ENCODE measurements around the gene MARVELD1. TPM values are rescaled to one million over a fixed set of nuclear protein-coding genes. Genes with fewer than 3 reads are reported as not detected.

MARVELD1 gene
- total and polyA plus RNA-seq, 2 experiments from 2014 or later, result 38.3 to 55.5 TPM

DNA sequence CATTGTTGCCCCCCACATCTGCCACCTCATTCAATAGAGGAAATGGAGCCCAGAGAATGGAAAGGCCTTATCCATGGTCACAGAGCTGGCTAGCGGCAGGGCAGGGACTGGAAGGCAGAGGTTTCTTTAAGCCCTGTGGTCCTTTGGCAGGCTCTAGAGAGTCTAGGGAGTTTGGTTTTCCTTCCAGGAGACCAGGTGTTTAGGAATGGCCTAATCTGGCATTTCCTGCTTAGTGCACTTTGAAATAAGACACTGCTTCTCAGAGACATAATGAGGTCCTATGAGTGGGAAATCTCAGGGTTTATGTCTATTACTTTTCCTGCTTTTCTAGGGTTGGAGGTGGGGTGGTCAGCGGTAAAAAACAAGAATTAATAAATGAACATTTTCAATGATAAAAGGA is 6.1 kb downstream of the MARVELD1 start:
- TF ChIP-seq, protein P1, sequence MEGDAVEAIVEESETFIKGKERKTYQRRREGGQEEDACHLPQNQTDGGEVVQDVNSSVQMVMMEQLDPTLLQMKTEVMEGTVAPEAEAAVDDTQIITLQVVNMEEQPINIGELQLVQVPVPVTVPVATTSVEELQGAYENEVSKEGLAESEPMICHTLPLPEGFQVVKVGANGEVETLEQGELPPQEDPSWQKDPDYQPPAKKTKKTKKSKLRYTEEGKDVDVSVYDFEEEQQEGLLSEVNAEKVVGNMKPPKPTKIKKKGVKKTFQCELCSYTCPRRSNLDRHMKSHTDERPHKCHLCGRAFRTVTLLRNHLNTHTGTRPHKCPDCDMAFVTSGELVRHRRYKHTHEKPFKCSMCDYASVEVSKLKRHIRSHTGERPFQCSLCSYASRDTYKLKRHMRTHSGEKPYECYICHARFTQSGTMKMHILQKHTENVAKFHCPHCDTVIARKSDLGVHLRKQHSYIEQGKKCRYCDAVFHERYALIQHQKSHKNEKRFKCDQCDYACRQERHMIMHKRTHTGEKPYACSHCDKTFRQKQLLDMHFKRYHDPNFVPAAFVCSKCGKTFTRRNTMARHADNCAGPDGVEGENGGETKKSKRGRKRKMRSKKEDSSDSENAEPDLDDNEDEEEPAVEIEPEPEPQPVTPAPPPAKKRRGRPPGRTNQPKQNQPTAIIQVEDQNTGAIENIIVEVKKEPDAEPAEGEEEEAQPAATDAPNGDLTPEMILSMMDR (IDR thresholded peaks at IDR 0.05; ENCODE audit: low read depth, low read length), result no peak
- no peak overlapping the region for H3K27ac ChIP-seq
- no peaks in the 10 kb centered on the region for H3K4me1 ChIP-seq (ENCODE audit: low read depth)
- H3K9me3 ChIP-seq (ENCODE audit: low read depth), result no peaks in the 10 kb centered on the region
- no peak for DNase-seq (ENCODE audit: low read depth in 1 of 2, low spot score in 1 of 2)
- no peak overlapping the region for H3K4me3 ChIP-seq
- no peaks in the 10 kb centered on the region for H3K36me3 ChIP-seq
- H3K27me3 ChIP-seq, result no peaks in the 10 kb centered on the region

DNA sequence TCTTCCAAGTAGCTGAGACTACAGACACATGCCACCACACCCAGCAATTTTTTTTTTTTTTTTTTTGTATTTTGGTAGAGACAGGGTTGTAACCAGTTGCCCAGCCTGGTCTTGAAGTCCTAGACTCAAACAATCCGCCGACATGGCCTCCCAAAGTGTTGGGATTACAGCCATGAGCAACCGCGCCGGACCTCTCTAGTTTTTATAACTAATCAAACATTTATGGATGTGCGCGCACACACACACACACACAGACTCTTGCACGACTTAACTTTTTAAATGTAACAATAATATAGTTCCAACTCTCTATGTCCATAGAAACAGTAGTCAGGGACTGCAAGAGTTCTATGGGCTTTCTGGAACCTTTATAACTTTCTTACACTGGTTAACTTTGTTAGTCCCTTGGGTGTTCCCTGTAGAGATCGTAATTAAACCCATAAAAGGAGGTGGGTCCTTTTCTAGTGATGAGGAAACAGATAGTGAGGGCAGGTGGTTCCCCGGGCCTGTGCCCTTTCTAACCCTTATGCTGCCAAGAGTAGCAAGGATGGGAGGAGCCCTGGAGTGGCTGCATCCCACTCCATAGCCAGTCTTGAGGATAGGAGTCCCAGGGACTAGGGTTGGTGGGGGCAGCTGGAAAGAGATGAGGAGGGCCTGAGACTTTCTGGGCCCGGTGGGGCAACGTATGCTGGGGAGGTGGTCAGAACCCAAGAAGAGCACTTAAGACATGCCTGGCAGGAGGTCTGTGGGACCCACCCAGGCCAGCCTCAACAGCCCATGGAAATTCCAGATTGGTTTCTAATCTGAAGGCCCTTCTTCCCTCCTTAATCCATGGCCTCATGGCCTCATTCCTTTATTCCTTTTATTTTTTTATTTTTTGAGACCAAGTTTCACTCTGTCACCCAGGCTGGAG is 8.6 kb downstream of the MARVELD1 start:
- TF ChIP-seq, protein P1 (IDR thresholded peaks at IDR 0.05; ENCODE audit: low read depth, low read length), result no peak
- DNase-seq (ENCODE audit: low read depth in 1 of 2, low spot score in 1 of 2), result no peak
- no peaks in the 10 kb centered on the region for H3K4me1 ChIP-seq (ENCODE audit: low read depth)
- H3K9me3 ChIP-seq (ENCODE audit: low read depth), result no peaks in the 10 kb centered on the region
- H3K36me3 ChIP-seq, result no peaks in the 10 kb centered on the region
- no peaks in the 10 kb centered on the region for H3K27me3 ChIP-seq
- H3K27ac ChIP-seq, result no peak overlapping the region
- H3K4me3 ChIP-seq, result no peak overlapping the region

DNA sequence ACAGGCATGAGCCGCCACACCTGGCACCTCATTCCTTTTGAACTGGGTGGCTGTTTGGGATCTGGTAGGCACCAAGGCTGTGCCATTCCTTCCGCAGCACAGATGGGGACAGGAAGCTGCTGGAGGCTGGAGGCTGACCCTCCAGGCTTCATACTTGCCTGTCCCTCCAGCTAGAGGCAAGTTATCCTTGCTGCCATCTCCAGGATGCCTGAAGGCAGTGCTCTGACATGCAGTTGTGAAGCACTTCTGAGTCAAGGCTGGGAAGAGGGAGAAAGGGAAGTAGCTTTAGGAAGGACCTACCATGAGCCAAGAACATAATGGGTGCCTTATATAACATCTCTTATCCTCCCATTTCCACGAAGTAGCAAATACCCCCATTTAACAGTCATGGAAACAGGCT is 9.5 kb downstream of the MARVELD1 start:
- DNase-seq (ENCODE audit: low read depth in 1 of 2, low spot score in 1 of 2), result no peak

DNA sequence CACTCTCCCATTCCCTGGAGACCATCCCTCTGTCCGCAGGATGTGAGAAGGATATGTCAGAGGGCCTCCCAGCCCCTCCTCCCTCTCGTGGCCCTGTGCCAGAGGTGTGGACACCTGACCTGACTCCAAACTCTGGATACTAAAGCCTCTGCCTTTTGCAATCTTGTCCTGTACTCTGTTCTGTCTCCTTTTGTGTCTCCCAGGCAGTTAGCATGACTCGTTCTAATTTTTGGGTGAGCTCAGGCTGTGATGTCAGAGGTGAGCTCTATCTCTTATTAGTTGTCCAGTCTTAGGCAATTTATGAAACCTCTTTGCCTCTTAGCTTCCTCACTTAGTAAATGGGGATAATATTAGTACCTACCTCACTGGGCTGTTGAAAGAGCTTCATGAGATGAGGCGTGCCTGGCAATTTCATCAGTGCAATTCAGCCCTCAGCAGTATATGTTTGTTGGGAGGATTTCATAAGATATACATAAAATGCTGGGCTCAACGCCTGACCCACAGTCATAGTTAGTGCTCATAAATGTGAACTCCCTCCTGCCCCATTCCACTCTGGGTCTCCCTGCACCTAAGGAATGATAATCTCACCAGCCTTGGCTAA is 10.9 kb downstream of the MARVELD1 start:
- H3K27me3 ChIP-seq, result no peaks in the 10 kb centered on the region
- TF ChIP-seq, protein P1 (IDR thresholded peaks at IDR 0.05; ENCODE audit: low read depth, low read length), result no peak
- DNase-seq (ENCODE audit: low read depth in 1 of 2, low spot score in 1 of 2), result peak in 1 of 2 donors; percentile 54
- H3K27ac ChIP-seq, result no peak overlapping the region
- no peaks in the 10 kb centered on the region for H3K4me1 ChIP-seq (ENCODE audit: low read depth)
- no peaks in the 10 kb centered on the region for H3K9me3 ChIP-seq (ENCODE audit: low read depth)
- H3K36me3 ChIP-seq, result no peaks in the 10 kb centered on the region
- no peak overlapping the region for H3K4me3 ChIP-seq

More for the DNA sequence above, 9.5 kb downstream of the MARVELD1 start:
- no peak overlapping the region for H3K27ac ChIP-seq
- H3K9me3 ChIP-seq (ENCODE audit: low read depth), result no peaks in the 10 kb centered on the region
- no peaks in the 10 kb centered on the region for H3K4me1 ChIP-seq (ENCODE audit: low read depth)
- H3K4me3 ChIP-seq, result no peak overlapping the region
- no peaks in the 10 kb centered on the region for H3K36me3 ChIP-seq
- H3K27me3 ChIP-seq, result no peaks in the 10 kb centered on the region
- TF ChIP-seq, protein P1 (IDR thresholded peaks at IDR 0.05; ENCODE audit: low read depth, low read length), result no peak

DNA sequence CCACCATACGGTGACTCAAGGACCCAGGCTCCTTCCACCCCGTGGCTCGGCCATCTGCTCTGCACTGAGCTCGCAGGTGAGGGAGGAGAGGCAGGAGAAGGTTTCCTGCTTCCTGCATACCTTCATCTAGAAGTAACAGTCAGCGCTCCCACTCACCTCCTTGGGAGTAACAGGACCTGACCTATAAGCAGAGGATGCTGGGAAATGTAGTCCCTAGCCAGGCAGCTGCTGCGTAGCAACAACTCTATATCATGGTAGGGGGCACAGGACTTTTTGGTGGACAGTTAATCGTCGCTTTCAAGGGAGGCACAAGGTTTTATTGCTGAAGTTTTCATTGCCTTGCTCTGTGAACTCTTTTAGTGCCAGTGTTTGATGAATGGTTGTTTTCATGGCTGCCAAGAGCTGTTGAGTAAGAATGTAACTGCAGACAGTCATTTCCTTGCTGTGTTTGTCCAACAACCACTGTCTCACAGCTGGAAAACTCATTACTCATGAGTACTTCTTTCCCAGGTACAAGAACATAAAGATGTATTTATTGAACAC is 13.2 kb downstream of the MARVELD1 start:
- TF ChIP-seq, protein P1 (IDR thresholded peaks at IDR 0.05; ENCODE audit: low read depth, low read length), result no peak
- H3K36me3 ChIP-seq, result no peaks in the 10 kb centered on the region
- no peaks in the 10 kb centered on the region for H3K27me3 ChIP-seq
- no peaks in the 10 kb centered on the region for H3K9me3 ChIP-seq (ENCODE audit: low read depth)
- DNase-seq (ENCODE audit: low read depth in 1 of 2, low spot score in 1 of 2), result peak in 1 of 2 donors; percentile 79
- no peaks in the 10 kb centered on the region for H3K4me1 ChIP-seq (ENCODE audit: low read depth)
- H3K27ac ChIP-seq, result no peak overlapping the region
- no peak overlapping the region for H3K4me3 ChIP-seq

Data from cardiac muscle cell (in vitro differentiated cells and primary cell).